Measurements from ENCODE around the gene MARCKS.

DNA sequence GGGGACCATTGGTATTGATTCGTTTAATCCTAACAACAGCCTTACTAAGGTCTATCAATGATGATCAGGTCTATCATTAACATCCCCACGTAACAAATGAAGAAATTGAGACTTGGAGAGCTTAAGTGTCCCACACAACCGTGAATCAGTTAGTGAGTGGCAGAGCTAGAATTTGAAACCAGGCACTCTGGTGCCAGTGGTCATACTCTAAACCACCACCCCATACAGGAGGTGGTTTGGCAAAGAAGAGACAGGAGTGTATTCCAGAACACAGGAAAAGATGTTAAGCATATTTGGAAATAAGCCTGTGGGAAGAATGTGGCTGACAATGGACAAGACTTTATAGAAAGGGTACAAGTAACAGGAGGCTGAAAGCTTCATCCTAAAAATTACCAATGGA, 35.7 kb upstream of the MARCKS start:
- TF ChIP-seq, protein P1, sequence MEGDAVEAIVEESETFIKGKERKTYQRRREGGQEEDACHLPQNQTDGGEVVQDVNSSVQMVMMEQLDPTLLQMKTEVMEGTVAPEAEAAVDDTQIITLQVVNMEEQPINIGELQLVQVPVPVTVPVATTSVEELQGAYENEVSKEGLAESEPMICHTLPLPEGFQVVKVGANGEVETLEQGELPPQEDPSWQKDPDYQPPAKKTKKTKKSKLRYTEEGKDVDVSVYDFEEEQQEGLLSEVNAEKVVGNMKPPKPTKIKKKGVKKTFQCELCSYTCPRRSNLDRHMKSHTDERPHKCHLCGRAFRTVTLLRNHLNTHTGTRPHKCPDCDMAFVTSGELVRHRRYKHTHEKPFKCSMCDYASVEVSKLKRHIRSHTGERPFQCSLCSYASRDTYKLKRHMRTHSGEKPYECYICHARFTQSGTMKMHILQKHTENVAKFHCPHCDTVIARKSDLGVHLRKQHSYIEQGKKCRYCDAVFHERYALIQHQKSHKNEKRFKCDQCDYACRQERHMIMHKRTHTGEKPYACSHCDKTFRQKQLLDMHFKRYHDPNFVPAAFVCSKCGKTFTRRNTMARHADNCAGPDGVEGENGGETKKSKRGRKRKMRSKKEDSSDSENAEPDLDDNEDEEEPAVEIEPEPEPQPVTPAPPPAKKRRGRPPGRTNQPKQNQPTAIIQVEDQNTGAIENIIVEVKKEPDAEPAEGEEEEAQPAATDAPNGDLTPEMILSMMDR (IDR thresholded peaks at IDR 0.05): no peak
- TF ChIP-seq POLR2AphosphoS5 (IDR thresholded peaks at IDR 0.05; ENCODE audit: low read depth, low read length): no peak
- TF ChIP-seq TCF7L2 (IDR thresholded peaks at IDR 0.05; ENCODE audit: low read depth, low read length): no peak
- TF ChIP-seq SIN3A (IDR thresholded peaks at IDR 0.05; ENCODE audit: borderline replicate concordance, insufficient read depth, low read depth, low read length): no peak
- TF ChIP-seq, protein P2, sequence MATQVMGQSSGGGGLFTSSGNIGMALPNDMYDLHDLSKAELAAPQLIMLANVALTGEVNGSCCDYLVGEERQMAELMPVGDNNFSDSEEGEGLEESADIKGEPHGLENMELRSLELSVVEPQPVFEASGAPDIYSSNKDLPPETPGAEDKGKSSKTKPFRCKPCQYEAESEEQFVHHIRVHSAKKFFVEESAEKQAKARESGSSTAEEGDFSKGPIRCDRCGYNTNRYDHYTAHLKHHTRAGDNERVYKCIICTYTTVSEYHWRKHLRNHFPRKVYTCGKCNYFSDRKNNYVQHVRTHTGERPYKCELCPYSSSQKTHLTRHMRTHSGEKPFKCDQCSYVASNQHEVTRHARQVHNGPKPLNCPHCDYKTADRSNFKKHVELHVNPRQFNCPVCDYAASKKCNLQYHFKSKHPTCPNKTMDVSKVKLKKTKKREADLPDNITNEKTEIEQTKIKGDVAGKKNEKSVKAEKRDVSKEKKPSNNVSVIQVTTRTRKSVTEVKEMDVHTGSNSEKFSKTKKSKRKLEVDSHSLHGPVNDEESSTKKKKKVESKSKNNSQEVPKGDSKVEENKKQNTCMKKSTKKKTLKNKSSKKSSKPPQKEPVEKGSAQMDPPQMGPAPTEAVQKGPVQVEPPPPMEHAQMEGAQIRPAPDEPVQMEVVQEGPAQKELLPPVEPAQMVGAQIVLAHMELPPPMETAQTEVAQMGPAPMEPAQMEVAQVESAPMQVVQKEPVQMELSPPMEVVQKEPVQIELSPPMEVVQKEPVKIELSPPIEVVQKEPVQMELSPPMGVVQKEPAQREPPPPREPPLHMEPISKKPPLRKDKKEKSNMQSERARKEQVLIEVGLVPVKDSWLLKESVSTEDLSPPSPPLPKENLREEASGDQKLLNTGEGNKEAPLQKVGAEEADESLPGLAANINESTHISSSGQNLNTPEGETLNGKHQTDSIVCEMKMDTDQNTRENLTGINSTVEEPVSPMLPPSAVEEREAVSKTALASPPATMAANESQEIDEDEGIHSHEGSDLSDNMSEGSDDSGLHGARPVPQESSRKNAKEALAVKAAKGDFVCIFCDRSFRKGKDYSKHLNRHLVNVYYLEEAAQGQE (IDR thresholded peaks at IDR 0.05; ENCODE audit: insufficient read depth in 1 of 2, low read depth in 2 of 2, low read length in 1 of 2): no peak

All from Panc1 (cell line).